ENCODE measurements around the gene MBD6.
A peak's percentile ranks its signal among the peaks of the same experiment; 100 is the strongest.

MBD6 gene

DNA sequence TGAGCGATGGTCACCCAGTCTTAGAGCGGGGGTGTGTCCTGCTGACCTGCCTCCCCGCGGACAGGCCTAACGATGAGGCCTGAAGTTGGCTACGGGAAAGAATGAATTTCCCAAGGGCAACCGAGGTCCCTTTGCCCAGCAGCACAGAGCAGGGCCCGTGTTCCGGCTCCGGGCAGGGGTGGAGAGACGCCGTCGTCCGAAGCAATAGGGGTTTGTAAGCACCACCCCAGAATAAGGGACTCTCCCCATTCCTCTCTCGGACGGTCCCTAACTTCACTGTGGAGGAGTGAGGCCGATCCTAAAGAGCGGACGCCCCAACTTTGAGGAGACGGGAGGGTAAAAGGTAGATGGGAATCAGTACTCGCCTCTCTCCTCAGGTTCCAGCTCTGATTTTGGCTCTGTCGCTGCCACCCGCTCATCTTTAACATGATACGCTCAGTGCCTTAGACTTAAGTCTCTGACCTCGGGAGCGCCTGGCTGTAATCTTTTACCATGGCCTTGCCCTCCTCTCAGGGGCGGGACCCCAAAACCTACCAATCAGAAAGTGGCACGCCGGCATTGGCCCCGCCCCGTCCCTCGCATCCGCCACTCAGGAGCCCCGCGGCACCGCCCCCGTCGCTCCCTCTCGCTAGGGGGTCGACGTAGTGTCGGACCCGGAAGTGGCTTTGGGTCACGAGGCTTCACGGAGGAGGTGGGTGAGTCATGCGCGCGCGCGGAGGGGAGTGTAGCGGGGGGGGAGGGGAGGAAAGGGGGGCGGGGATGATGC, 2.4 kb upstream of the MBD6 start, which contains the start of gene DDIT3:
DDIT3 (minus strand) TSS at position 462 of the 766 bp plus-strand sequence. CDS start 3,108 bp downstream, outside the sequence.
- peak; percentile 97 for DNase-seq (ENCODE audit: low spot score)
- POLR2A ChIA-PET (ENCODE audit: low non-redundant PET), result interaction anchor here (1.0 kb wide), 2 partner anchors 8 to 11 kb away, joined by 3 read pairs; no protein-coding TSS in a partner anchor
- TF ChIP-seq CTCF (conservative IDR thresholded peaks at IDR 0.05; ENCODE audit: low read depth), result no peak
- CTCF ChIA-PET, result no interaction called here
- peak within 1 kb of the TSS; percentile 98 for H3K27ac ChIP-seq

DNA sequence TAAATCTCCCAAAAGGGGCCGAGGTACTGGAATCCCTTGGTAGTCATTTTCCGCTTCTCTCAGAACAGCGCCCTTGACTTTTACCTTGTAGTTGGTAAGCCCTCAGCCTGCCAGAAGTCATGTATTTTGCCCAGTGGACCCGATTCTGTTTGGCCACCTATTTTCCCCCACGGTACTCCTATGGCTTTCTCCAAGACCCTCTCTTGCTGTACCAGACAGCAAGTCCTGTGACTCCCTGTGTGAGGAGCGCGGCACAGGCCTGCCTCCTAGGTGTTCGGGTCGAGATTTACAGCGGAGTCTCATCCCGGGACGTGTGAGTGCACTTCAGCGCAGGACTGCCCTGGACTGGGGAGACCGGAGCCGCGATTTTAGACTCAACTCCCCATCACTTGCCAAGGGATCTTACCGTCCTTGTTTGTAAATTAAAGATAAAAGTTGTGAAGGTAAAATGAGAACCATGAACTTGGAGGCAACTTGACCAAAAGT, 1.1 kb upstream of the MBD6 start:
- CTCF ChIA-PET, result no interaction called here
- no peak for DNase-seq (ENCODE audit: low spot score)
- POLR2A ChIA-PET (ENCODE audit: low non-redundant PET), result no interaction called here

DNA sequence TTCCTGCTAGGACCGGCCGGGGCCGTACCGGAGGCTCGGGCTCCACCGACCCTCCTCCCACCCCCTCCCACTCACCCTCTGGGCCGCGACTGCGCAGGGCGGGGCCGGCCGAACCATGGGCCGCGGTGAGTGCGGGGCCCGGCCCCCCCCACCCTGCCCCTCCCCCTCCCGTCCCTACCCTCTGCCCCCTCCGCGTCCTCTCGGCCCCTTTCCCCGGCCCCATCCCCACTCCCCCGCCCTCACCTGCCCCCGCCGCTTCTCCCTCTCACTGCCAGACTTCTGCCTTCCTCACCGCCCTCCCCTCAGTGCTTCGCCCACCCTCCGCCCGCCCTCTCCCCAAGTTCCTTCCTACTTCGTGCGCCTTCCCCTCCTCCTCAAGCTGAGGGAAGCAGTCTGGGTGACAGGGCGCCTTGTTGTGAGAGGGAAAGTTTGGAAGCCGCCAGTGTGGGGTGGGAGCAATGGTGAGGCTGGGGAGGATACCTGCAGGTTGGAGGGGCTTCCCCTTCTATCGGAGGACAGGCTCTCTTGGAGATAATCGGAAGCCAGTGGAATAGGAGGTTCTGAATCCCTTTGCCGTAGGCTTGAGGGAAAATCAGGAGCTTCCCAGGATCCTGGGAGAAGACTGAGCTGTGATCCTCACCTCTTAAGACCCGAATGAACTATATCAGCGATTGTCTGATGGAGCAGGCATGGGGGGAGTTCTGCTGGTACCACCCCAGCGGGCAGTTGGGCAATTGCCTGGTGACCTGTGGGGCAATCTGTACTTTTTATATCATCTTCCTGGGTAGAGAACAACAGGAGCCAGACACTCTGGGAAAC, 472 bp downstream of the MBD6 start:
- CTCF ChIA-PET, result interaction anchor here (1.2 kb wide), 1 partner anchor 61 kb away, joined by 3 read pairs; no protein-coding TSS in a partner anchor
- peak overlapping the region; percentile 98 for H3K27ac ChIP-seq
- DNase-seq (ENCODE audit: low spot score), result no peak
- POLR2A ChIA-PET (ENCODE audit: low non-redundant PET), result interaction anchor here (0.6 to 0.9 kb wide), 3 partner anchors 13 to 221 kb away, joined by 3 to 5 read pairs (median 3); no protein-coding TSS in a partner anchor
- no peak for TF ChIP-seq CTCF (conservative IDR thresholded peaks at IDR 0.05; ENCODE audit: low read depth)

More for the DNA sequence above, 1.1 kb upstream of the MBD6 start:
- TF ChIP-seq CTCF (conservative IDR thresholded peaks at IDR 0.05; ENCODE audit: low read depth), result no peak
- peak overlapping the region; percentile 98 for H3K27ac ChIP-seq

GRCh38 chr12:57523706-57524614, 1.3 kb downstream of the MBD6 start:
- DNase-seq (ENCODE audit: low spot score), result no peak
- H3K27ac ChIP-seq, result peak overlapping the region; percentile 98
- no peak for TF ChIP-seq CTCF (conservative IDR thresholded peaks at IDR 0.05; ENCODE audit: low read depth)
- ChIA-PET POLR2A (ENCODE audit: low non-redundant PET) (interaction anchor here (0.6 to 0.9 kb wide), 3 partner anchors 14 to 220 kb away, joined by 3 to 5 read pairs (median 3); no protein-coding TSS in a partner anchor), CTCF (interaction anchor here (1.0 to 1.2 kb wide), 3 partner anchors 11 to 348 kb away, joined by 3 read pairs; no protein-coding TSS in a partner anchor)

DNA sequence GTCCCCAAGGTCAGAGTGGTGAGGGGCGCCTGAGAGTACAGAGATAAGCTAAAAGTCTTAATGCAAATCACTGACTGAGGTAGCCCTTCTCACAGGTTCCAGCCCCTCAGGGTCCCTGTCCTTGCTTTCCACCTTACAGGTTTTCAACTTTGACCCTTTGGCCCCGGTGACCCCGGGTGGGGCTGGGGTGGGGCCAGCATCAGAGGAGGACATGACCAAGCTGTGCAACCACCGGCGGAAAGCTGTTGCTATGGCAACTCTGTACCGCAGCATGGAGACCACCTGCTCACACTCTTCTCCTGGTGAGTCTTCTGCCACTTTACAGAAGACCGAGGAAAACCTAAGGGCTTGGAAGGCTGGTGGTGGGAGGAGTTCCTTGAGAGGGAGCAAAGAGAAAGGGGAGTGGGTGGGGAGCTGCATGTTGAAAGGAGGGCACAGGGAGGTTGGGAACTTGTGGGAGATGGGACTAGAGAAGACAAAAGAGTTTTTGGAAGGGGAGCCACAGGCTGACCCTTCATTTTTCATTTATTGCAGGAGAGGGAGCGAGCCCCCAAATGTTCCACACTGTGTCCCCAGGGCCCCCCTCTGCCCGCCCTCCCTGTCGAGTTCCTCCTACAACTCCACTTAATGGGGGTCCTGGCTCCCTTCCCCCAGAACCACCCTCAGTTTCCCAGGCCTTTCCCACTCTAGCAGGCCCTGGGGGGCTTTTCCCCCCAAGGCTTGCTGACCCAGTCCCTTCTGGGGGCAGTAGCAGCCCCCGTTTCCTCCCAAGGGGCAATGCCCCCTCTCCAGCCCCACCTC, 2.4 kb downstream of the MBD6 start:
- ChIA-PET CTCF (interaction anchor here (0.8 to 1.1 kb wide), 3 partner anchors 10 to 349 kb away, joined by 3 read pairs; no protein-coding TSS in a partner anchor), POLR2A (ENCODE audit: low non-redundant PET) (no interaction called here)
- peak overlapping the region; percentile 98 for H3K27ac ChIP-seq
- DNase-seq (ENCODE audit: low spot score), result no peak
- TF ChIP-seq CTCF (conservative IDR thresholded peaks at IDR 0.05; ENCODE audit: low read depth), result no peak
